Ectodermal cell (in vitro differentiated cells): Measurements from ENCODE around the gene AQP7.

Experiments used
- H3K27ac ChIP-seq: 2 replicates; pipeline ENCODE4 v1.7.0; 2013; ENCODE audit warnings: mild to moderate bottlenecking, low read depth, low read length; ENCODE audit not compliant: insufficient read depth, poor library complexity, severe bottlenecking
- H3K27me3 ChIP-seq: 2 replicates; pipeline ENCODE4 v1.7.0; 2013; ENCODE audit warnings: mild to moderate bottlenecking, low read length; ENCODE audit not compliant: insufficient read depth, control insufficient read depth, poor library complexity, severe bottlenecking
- H3K36me3 ChIP-seq: one replicate; pipeline ENCODE4 v1.7.0; 2013; ENCODE audit warnings: low read length; ENCODE audit not compliant: control insufficient read depth, insufficient read depth
- H3K4me1 ChIP-seq: one replicate; pipeline ENCODE4 v1.7.0; 2013; ENCODE audit warnings: low read length; ENCODE audit not compliant: control insufficient read depth, insufficient read depth
- H3K4me3 ChIP-seq: 2 replicates; pipeline ENCODE4 v1.7.0; 2013; ENCODE audit warnings: low read depth, low read length, control low read depth; ENCODE audit not compliant: insufficient read depth
- H3K9me3 ChIP-seq: 2 replicates; pipeline ENCODE4 v1.7.0; 2013; ENCODE audit warnings: mild to moderate bottlenecking, low read length, moderate library complexity; ENCODE audit not compliant: control insufficient read depth
- WGBS, 2 experiments: methylation state at CpG; one replicate each; pipeline ENCODE4 v1.1.7; 2013; ENCODE audit warnings: missing lambda C conversion rate in 2 of 2; 5-methylcytosine and 5-hydroxymethylcytosine counted together

AQP7 gene

DNA sequence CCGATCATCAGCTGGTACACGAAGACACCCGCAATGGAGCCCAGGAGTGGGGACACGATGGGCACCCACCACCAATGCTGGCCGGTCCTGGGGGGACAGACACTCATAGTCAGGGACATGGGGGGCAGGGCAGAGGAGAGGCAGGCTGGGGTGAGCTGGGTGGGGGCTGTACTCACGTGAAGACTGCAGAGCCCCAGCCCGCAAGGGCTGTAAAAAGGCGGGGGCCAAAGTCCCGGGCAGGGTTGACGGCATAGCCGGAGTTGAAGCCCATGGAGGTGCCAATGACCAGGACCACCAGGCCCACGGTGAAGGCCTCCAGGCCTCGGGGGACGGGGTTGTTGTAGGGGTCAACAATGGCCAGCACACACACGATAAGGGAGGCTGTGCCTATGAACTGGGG, 39.8 kb upstream of the AQP7 start:
- H3K27ac ChIP-seq, result no peak overlapping the region
- peaks cover 13% of the 10 kb centered on the region for H3K27me3 ChIP-seq
- WGBS, 2 experiments, result 94% methylated on average over 15 of the region's 15 CpGs

GRCh38 chr9:33440609-33441008, 38.2 kb upstream of the AQP7 start:
- Histone ChIP-seq H3K27ac (no peak overlapping the region), H3K27me3 (no peaks in the 10 kb centered on the region), H3K4me3 (no peak overlapping the region), H3K4me1 (peaks cover 7% of the 10 kb centered on the region), H3K36me3 (no peaks in the 10 kb centered on the region), H3K9me3 (no peaks in the 10 kb centered on the region)
- WGBS, 2 experiments, result 88 to 89% methylated on average over 1 of the region's 1 CpG

More for the DNA sequence above, 39.8 kb upstream of the AQP7 start:
- no peaks in the 10 kb centered on the region for H3K9me3 ChIP-seq
- peaks cover 14% of the 10 kb centered on the region for H3K4me1 ChIP-seq
- no peak overlapping the region for H3K4me3 ChIP-seq
- no peaks in the 10 kb centered on the region for H3K36me3 ChIP-seq

DNA sequence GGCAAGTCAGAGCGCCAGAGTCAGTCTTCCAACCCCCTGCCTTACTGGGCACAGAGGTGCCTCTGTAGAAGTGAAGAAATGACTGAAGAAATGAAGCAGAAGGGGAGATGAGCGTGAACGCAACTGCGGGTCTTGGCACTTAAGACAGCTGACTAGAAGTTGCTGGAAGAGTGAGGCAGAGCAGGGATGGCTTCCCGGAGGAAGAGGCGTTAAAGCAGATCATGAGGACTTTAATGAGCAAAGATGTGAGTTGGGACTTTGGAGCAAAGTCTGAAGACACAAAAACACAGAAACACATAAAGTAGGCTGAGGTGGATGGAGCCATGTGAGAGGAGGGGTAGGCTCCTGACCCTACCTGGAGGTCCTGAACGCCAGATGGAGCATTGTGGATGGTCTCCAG, 37.8 kb upstream of the AQP7 start:
- Histone ChIP-seq H3K9me3 (no peaks in the 10 kb centered on the region), H3K27ac (no peak overlapping the region), H3K36me3 (no peaks in the 10 kb centered on the region), H3K27me3 (no peaks in the 10 kb centered on the region), H3K4me3 (no peak overlapping the region), H3K4me1 (peaks cover 3% of the 10 kb centered on the region)
- 94% methylated on average over 7 of the region's 7 CpGs for WGBS, 2 experiments

DNA sequence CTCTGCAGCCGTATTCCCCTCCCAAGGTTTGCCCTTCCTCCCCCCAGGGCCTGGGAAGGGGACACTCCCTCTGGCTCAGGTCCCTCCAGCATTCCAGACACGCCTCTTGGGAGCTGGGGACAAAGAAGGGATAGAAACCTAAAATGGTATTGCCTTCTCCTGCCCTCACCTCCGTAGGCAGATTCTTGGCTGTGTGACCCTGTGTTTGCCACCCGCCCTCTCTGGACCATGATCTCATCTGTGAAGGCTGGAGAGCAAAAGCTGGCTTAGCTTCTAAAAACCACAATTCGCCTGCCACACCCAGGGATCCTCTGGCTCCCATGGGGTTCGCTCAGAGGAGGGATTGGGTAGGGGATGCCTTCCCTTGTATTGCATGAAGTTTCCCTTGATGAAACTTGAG, 37.4 kb upstream of the AQP7 start:
- Histone ChIP-seq H3K27ac (no peak overlapping the region), H3K36me3 (no peaks in the 10 kb centered on the region), H3K4me1 (no peaks in the 10 kb centered on the region), H3K27me3 (no peaks in the 10 kb centered on the region), H3K9me3 (no peaks in the 10 kb centered on the region), H3K4me3 (no peak overlapping the region)
- WGBS, 2 experiments, result 76 to 77% methylated on average over 6 of the region's 6 CpGs

DNA sequence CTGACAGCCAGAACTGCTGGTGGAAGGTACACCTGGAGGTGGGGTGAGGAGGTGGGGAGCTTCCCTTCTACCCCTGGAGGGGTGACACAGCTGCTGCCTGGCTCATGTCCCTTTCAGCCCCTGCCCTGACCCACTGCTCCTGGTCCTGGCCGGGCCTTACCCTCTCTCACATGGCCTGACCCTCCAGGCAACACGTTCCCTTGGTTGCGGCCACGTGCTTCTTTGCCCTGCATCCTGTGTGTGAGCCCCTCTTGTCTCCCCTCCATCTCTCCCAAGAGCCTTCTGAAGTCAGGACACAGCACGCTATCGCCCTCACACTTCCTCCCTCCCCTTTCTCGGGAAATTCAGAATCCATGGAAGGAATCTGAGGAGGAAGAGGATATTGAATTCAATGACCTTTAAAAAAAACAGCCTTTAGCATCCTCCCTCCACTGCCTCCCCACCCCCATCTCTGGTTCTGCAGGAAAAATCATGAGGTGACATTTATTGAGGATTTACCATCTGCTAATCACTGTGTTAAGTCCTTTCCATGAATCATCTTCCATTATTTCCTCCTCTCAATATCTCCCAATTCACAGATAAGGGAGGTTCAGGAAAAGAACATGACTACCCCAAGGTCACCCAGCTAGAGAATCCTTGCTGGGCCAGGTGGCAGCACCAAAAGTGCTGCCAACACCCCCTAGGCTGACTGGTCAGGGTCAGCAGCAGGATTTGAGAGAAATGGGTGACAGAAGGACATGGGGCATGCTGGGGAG, 36.7 kb upstream of the AQP7 start:
- Histone ChIP-seq H3K4me3 (no peak overlapping the region), H3K36me3 (no peaks in the 10 kb centered on the region), H3K4me1 (no peaks in the 10 kb centered on the region), H3K27ac (no peak overlapping the region), H3K9me3 (no peaks in the 10 kb centered on the region), H3K27me3 (no peaks in the 10 kb centered on the region)
- WGBS, 2 experiments, result 81 to 85% methylated on average over 6 to 7 of the region's 7 CpGs

DNA sequence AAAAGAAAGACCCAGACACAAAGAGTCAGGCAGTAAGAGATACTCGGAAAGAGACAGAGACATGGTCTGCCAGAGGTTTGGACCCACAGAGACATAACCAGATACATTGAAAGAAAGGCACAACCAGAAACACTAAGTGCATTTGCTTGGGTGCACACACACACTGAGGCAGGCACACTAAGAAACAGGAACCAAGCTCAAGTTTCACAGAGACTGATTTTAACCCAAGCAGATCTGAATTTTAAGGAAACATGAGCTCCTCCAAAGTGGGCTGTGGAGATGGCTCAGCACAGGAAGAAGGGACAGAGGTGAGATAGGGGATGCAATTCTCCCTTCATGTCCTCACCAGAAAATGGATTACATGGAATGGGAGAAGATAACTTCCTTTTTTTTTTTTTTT, 35.5 kb upstream of the AQP7 start:
- Histone ChIP-seq H3K36me3 (no peaks in the 10 kb centered on the region), H3K4me1 (no peaks in the 10 kb centered on the region), H3K27ac (no peak overlapping the region), H3K9me3 (no peaks in the 10 kb centered on the region), H3K27me3 (no peaks in the 10 kb centered on the region), H3K4me3 (no peak overlapping the region)
- WGBS, 2 experiments, result 88 to 89% methylated on average over 1 of the region's 1 CpG

DNA sequence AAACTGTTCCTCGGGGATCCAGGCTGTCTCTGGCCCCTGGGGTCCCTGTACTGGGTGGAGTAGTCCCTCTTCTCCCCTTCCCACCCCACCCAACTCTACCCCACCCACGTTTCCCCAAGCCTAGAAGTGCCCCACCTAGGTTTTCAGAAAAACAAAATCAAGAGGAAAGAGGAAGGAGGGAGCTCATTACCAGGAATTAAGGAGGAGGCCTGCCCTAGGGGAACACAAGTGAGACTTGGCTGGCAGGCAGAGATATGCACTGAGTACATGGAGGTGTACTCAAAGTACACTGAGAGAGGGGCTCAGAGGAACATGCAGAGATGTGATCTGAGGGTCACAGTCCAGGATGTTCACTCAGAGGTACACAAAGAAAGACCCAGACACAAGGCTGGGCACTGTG, 34.8 kb upstream of the AQP7 start:
- H3K4me3 ChIP-seq, result no peak overlapping the region
- H3K27ac ChIP-seq, result no peak overlapping the region
- H3K27me3 ChIP-seq, result no peaks in the 10 kb centered on the region
- H3K9me3 ChIP-seq, result no peaks in the 10 kb centered on the region
- no peaks in the 10 kb centered on the region for H3K36me3 ChIP-seq
- WGBS, 2 experiments, result 75 to 91% methylated on average over 1 to 2 of the region's 2 CpGs
- H3K4me1 ChIP-seq, result no peaks in the 10 kb centered on the region

DNA sequence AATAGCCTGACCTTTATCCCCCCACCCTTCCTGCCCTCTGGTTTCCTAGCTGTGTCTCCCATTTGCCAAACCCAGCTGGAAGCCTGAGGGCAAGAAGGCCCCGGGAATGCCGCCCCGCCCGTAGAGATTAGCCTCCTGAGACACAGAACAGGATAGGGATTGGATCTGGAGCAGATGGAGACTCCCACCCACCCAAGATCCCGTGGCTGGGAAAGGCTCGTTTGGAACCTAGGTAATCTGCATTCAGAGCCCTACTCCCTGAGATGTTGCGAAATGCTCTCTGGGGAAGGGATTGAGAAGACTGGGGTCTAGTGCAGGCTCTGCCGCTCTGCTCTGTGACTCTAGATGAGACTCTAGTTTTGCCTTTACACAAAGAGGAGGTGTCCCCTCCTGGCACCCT, 34.1 kb upstream of the AQP7 start:
- no peak overlapping the region for H3K4me3 ChIP-seq
- no peaks in the 10 kb centered on the region for H3K4me1 ChIP-seq
- no peaks in the 10 kb centered on the region for H3K27me3 ChIP-seq
- no peak overlapping the region for H3K27ac ChIP-seq
- no peaks in the 10 kb centered on the region for H3K36me3 ChIP-seq
- no peaks in the 10 kb centered on the region for H3K9me3 ChIP-seq
- 74 to 82% methylated on average over 8 of the region's 8 CpGs for WGBS, 2 experiments

DNA sequence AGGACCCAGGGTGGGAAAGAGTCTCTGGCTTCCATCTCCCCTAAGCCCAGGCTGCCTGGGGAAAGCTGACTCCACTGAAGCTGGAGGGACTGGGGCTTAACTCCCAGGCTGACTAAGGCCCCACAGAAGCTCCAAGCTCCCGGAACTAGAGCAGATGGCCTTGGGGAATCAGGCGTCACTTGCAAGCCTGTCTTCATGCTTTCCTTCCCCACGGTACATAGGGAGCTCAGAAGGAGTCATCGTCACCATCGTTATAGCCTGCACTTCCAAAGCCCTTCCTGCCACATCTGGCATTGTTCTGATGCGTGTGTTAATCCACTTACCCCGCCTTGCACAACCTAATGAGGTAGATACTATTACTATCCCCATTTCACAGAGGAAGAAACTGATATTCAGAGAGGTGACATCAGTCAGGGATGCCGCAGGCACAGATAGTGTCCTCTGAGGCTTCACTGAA, 33.5 kb upstream of the AQP7 start:
- H3K27me3 ChIP-seq, result no peaks in the 10 kb centered on the region
- no peaks in the 10 kb centered on the region for H3K36me3 ChIP-seq
- no peaks in the 10 kb centered on the region for H3K4me1 ChIP-seq
- no peak overlapping the region for H3K27ac ChIP-seq
- no peak overlapping the region for H3K4me3 ChIP-seq
- no peaks in the 10 kb centered on the region for H3K9me3 ChIP-seq
- 90 to 92% methylated on average over 8 of the region's 8 CpGs for WGBS, 2 experiments

GRCh38 chr9:33434317-33435105, 32.1 kb upstream of the AQP7 start:
- Histone ChIP-seq H3K27ac (no peak overlapping the region), H3K36me3 (no peaks in the 10 kb centered on the region)

More at GRCh38 chr9:33434317-33435105, 32.1 kb upstream of the AQP7 start:
- H3K4me1 ChIP-seq, result no peaks in the 10 kb centered on the region
- H3K27me3 ChIP-seq, result no peaks in the 10 kb centered on the region
- no peak overlapping the region for H3K4me3 ChIP-seq
- 90 to 91% methylated on average over 16 of the region's 16 CpGs for WGBS, 2 experiments
- H3K9me3 ChIP-seq, result no peaks in the 10 kb centered on the region
